H9 (cell line): ENCODE data around the gene UBE2L5. TPM values are rescaled to one million over a fixed set of nuclear protein-coding genes. Genes with fewer than 3 reads are reported as not detected.
"Not testable (repeated sequence)": the region's sequence is repeated elsewhere in the genome, so short reads cannot be mapped to it uniquely, and the experiment has no call there.

Experiments
- DNase-seq: peaks from one replicate; pipeline ENCODE4 v3.0.0-alpha.2; 2017
- H2AFZ ChIP-seq: one replicate; pipeline ENCODE4 v1.6.1; 2013; ENCODE audit warnings: mild to moderate bottlenecking, low read length, control low read depth, moderate library complexity
- H2AK5ac ChIP-seq: 2 replicates; pipeline ENCODE4 v1.6.1; 2013; ENCODE audit warnings: low read length, control low read depth, mixed read lengths; ENCODE audit not compliant: insufficient read length
- H2BK120ac ChIP-seq: one replicate; pipeline ENCODE4 v1.6.1; 2013; ENCODE audit warnings: low read depth, mild to moderate bottlenecking, low read length, control low read depth, inconsistent platforms; ENCODE audit not compliant: poor library complexity, severe bottlenecking
- H2BK12ac ChIP-seq: 2 replicates; pipeline ENCODE4 v1.6.1; 2013; ENCODE audit warnings: low read length, control low read depth, mixed read lengths, low read depth; ENCODE audit not compliant: insufficient read length
- H2BK15ac ChIP-seq: 2 replicates; pipeline ENCODE4 v1.6.1; 2013; ENCODE audit warnings: low read depth, low read length, control low read depth
- H2BK20ac ChIP-seq: one replicate; pipeline ENCODE4 v1.6.1; 2013; ENCODE audit warnings: low read depth, mild to moderate bottlenecking, low read length, control low read depth, inconsistent platforms; ENCODE audit not compliant: poor library complexity, severe bottlenecking
- H2BK5ac ChIP-seq: 2 replicates; pipeline ENCODE4 v1.6.1; 2013; ENCODE audit warnings: low read length, control low read depth, mixed read lengths; ENCODE audit not compliant: insufficient read length
- H3K14ac ChIP-seq: 2 replicates; pipeline ENCODE4 v1.6.1; 2013; ENCODE audit warnings: low read length, control low read depth; ENCODE audit not compliant: insufficient read depth
- H3K18ac ChIP-seq: 2 replicates; pipeline ENCODE4 v1.6.1; 2013; ENCODE audit warnings: low read depth, mild to moderate bottlenecking, mixed read lengths, low read length, control low read depth; ENCODE audit not compliant: insufficient read length
- H3K23ac ChIP-seq: 2 replicates; pipeline ENCODE4 v1.6.1; 2013; ENCODE audit warnings: low read length, control low read depth, mixed read lengths, low read depth; ENCODE audit not compliant: insufficient read length
- H3K23me2 ChIP-seq: 2 replicates; pipeline ENCODE4 v1.6.1; 2013; ENCODE audit warnings: low read depth, mild to moderate bottlenecking, mixed read lengths, low read length, control low read depth; ENCODE audit not compliant: insufficient read length, poor library complexity, severe bottlenecking
- H3K27ac ChIP-seq: 2 replicates; pipeline ENCODE4 v1.5.1; 2013; ENCODE audit warnings: low read length, control low read depth, mixed read lengths, low read depth; ENCODE audit not compliant: insufficient read length
- H3K27me3 ChIP-seq: 2 replicates; pipeline ENCODE4 v1.6.1; 2013; ENCODE audit warnings: low read length, control low read depth, inconsistent platforms; ENCODE audit not compliant: insufficient read depth
- H3K4ac ChIP-seq: 2 replicates; pipeline ENCODE4 v1.6.1; 2013; ENCODE audit warnings: low read depth, mild to moderate bottlenecking, control low read depth, inconsistent platforms, low read length, moderate library complexity
- H3K4me1 ChIP-seq: 2 replicates; pipeline ENCODE4 v1.6.1; 2013; ENCODE audit warnings: low read length, control low read depth, inconsistent platforms; ENCODE audit not compliant: insufficient read depth
- H3K4me2 ChIP-seq: 2 replicates; pipeline ENCODE4 v1.6.1; 2013; ENCODE audit warnings: low read length, control low read depth, mixed read lengths; ENCODE audit not compliant: insufficient read length, insufficient read depth
- H3K56ac ChIP-seq: 2 replicates; pipeline ENCODE4 v1.6.1; 2013; ENCODE audit warnings: low read depth, mild to moderate bottlenecking, mixed read lengths, low read length, control low read depth; ENCODE audit not compliant: insufficient read length
- H3K79me1 ChIP-seq: 2 replicates; pipeline ENCODE4 v1.6.1; 2013; ENCODE audit warnings: low read depth, mild to moderate bottlenecking, moderate library complexity, low read length, control low read depth, inconsistent platforms; ENCODE audit not compliant: insufficient read depth, poor library complexity, severe bottlenecking
- H3K79me2 ChIP-seq: 2 replicates; pipeline ENCODE4 v1.6.1; 2013; ENCODE audit warnings: low read length, control low read depth, inconsistent platforms; ENCODE audit not compliant: insufficient read depth
- H3K9ac ChIP-seq: 2 replicates; pipeline ENCODE4 v1.6.1; 2013; ENCODE audit warnings: low read length, control low read depth, mixed read lengths; ENCODE audit not compliant: insufficient read length; ENCODE audit errors: extremely low read depth
- H3K9me3 ChIP-seq: one replicate; pipeline ENCODE4 v1.6.1; 2013; ENCODE audit warnings: low read depth, low read length, inconsistent platforms; ENCODE audit not compliant: control insufficient read depth
- H3T11ph ChIP-seq: one replicate; pipeline ENCODE4 v1.6.1; 2013; ENCODE audit warnings: mild to moderate bottlenecking, low read length, control low read depth, inconsistent platforms
- H4K20me1 ChIP-seq: one replicate; pipeline ENCODE4 v1.6.1; 2013; ENCODE audit not compliant: control insufficient read depth, insufficient read length, insufficient read depth
- H4K5ac ChIP-seq: 2 replicates; pipeline ENCODE4 v1.6.1; 2013; ENCODE audit warnings: low read depth, mild to moderate bottlenecking, mixed read lengths, low read length, control low read depth; ENCODE audit not compliant: insufficient read length
- H4K8ac ChIP-seq: replicated peaks from 2 replicates; pipeline ENCODE4 v1.6.1; 2013; ENCODE audit warnings: low read length, control low read depth, mixed read lengths, low read depth; ENCODE audit not compliant: insufficient read length
- H4K91ac ChIP-seq: 2 replicates; pipeline ENCODE4 v1.6.1; 2013; ENCODE audit warnings: low read depth, mild to moderate bottlenecking, moderate library complexity, mixed read lengths, low read length, control low read depth; ENCODE audit not compliant: insufficient read length
- H3K27ac Mint-ChIP-seq, 3 experiments: 2 replicates in 2 of 3; 3 replicates in 1 of 3; pipeline ENCODE4 v1.8.0; 2020 to 2021; ENCODE audit warnings: mixed read lengths in 3 of 3, mild to moderate bottlenecking in 1 of 3, moderate library complexity in 1 of 3
- H3K27me3 Mint-ChIP-seq: 2 replicates; pipeline ENCODE4 v1.8.0; 2021; ENCODE audit warnings: low read depth, mild to moderate bottlenecking, moderate library complexity, mixed read lengths
- H3K36me3 Mint-ChIP-seq, 3 experiments: 2 replicates in 2 of 3; 3 replicates in 1 of 3; pipeline ENCODE4 v1.8.0; 2020 to 2021; ENCODE audit warnings: low read depth in 3 of 3, mixed read lengths in 3 of 3; ENCODE audit not compliant: insufficient read depth in 1 of 3
- H3K4me1 Mint-ChIP-seq, 2 experiments: 2 replicates each; pipeline ENCODE4 v1.8.0; 2020; ENCODE audit warnings: mixed read lengths in 2 of 2
- H3K4me3 Mint-ChIP-seq, 2 experiments: 2 replicates in 1 of 2; 3 replicates in 1 of 2; pipeline ENCODE4 v1.8.0; 2020 to 2021; ENCODE audit warnings: mild to moderate bottlenecking in 2 of 2, mixed read lengths in 2 of 2, moderate library complexity in 1 of 2
- H3K9me3 Mint-ChIP-seq, 2 experiments: 2 replicates in 1 of 2; 3 replicates in 1 of 2; pipeline ENCODE4 v1.8.0; 2020; ENCODE audit warnings: mild to moderate bottlenecking in 2 of 2, mixed read lengths in 2 of 2, moderate library complexity in 1 of 2
- WGBS: extraction: QIAGEN DNeasy Blood & Tissue Kit; methylation state at CpG from one replicate; pipeline ENCODE4 v1.1.7; 2013; ENCODE audit warnings: missing lambda C conversion rate, low lambda C conversion rate, mixed read lengths; ENCODE audit not compliant: insufficient read length; ENCODE audit errors: extremely low coverage; 5-methylcytosine and 5-hydroxymethylcytosine counted together
- total RNA-seq: library from RNA; stranded (reverse); gene quantifications from 2 replicates; pipeline ENCODE4 v1.2.1, GENCODE V29; 2021
- TF ChIP-seq, protein P1 (sequence below): fragments of 200-600 bp; sonication (generic); conservative IDR thresholded peaks from 3 replicates; pipeline ENCODE4 v1.8.0; 2021; ENCODE audit warnings: antibody characterized with exemption, mild to moderate bottlenecking

The UBE2L5 gene
- total RNA-seq, 1 experiment from 2014 or later = 0.20 TPM

DNA sequence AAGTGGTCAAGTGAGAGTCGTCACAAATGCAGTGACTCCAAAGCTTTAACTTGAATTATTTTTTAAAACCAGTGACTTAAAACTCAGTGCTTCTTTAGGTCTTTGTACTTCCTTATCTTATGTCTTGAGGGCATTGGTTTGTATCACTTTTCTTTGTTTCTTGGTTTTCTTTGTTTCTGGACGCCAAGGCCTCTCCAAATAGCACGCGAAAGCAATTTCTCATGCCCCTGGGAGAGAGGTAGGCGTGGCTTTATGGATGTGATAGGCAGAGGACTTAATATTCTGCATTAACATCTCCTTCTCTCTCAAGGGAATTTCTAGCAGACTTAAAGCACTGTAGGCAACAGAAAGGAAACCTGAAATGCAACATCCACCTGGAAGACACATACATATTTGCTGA, 20.6 kb downstream of the UBE2L5 start:
- H3K9ac ChIP-seq = no peak overlapping the region
- no peak overlapping the region for H4K91ac ChIP-seq
- WGBS = no CpG with 5 or more reads among the region's 5 CpGs
- Mint-ChIP-seq H3K9me3 (no peaks in the 10 kb centered on the region; a peak in 2 of 5 replicates), H3K27ac (no peak overlapping the region), H3K36me3 (no peaks in the 10 kb centered on the region), H3K27me3 (no peaks in the 10 kb centered on the region; the same call in 1 of the 2 replicates), H3K4me1 (peaks cover 21 to 30% of the 10 kb centered on the region in 2 experiments), H3K4me3 (no peak overlapping the region)
- H2BK5ac ChIP-seq = no peak overlapping the region
- no peak overlapping the region for H3K4me2 ChIP-seq
- DNase-seq = no peak
- peaks cover 8% of the 10 kb centered on the region; the same call in 1 of the 2 replicates for H3K4me1 ChIP-seq
- no peak overlapping the region for H2AK5ac ChIP-seq
- H2AFZ ChIP-seq = no peak overlapping the region
- H4K5ac ChIP-seq = no peak overlapping the region
- no peak overlapping the region for H3K14ac ChIP-seq
- H2BK12ac ChIP-seq = no peak overlapping the region
- H3K9me3 ChIP-seq = no peaks in the 10 kb centered on the region
- no peak overlapping the region for H3T11ph ChIP-seq
- H3K27me3 ChIP-seq = no peaks in the 10 kb centered on the region
- no peaks in the 10 kb centered on the region for H3K79me2 ChIP-seq
- no peak overlapping the region for H3K23ac ChIP-seq
- H2BK120ac ChIP-seq = no peak overlapping the region
- peaks cover 2% of the 10 kb centered on the region for H4K20me1 ChIP-seq
- H2BK20ac ChIP-seq = no peak overlapping the region
- H3K23me2 ChIP-seq = peaks cover 13% of the 10 kb centered on the region
- H4K8ac ChIP-seq = no peak overlapping the region
- TF ChIP-seq, protein P1, sequence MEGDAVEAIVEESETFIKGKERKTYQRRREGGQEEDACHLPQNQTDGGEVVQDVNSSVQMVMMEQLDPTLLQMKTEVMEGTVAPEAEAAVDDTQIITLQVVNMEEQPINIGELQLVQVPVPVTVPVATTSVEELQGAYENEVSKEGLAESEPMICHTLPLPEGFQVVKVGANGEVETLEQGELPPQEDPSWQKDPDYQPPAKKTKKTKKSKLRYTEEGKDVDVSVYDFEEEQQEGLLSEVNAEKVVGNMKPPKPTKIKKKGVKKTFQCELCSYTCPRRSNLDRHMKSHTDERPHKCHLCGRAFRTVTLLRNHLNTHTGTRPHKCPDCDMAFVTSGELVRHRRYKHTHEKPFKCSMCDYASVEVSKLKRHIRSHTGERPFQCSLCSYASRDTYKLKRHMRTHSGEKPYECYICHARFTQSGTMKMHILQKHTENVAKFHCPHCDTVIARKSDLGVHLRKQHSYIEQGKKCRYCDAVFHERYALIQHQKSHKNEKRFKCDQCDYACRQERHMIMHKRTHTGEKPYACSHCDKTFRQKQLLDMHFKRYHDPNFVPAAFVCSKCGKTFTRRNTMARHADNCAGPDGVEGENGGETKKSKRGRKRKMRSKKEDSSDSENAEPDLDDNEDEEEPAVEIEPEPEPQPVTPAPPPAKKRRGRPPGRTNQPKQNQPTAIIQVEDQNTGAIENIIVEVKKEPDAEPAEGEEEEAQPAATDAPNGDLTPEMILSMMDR = no peak
- H2BK15ac ChIP-seq = no peak overlapping the region
- H3K27ac ChIP-seq = no peak overlapping the region
- H3K4ac ChIP-seq = no peak overlapping the region
- H3K18ac ChIP-seq = no peak overlapping the region
- no peaks in the 10 kb centered on the region for H3K79me1 ChIP-seq
- no peak overlapping the region for H3K56ac ChIP-seq

DNA sequence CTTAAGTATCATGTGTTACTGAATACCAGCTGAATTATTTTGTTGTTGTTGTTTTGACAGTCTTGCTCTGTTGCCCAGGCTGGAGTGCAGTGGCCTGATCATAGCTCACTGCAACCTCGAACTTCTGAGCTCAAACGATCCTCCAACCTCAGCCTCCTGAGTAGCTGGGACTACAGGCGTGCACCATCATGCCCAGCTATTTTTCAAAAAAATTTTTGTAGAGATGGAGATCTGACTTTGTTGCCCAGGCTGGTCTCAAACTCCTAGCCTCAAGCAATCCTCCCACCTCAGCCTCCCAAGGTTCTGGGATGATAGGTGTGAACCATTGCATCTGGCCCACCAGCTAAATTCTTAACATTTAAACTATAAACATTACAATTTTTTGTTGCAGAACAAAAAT, 21.2 kb downstream of the UBE2L5 start:
- H3K4me3 Mint-ChIP-seq, H3K9ac ChIP-seq, H3K56ac ChIP-seq, H3K36me3 Mint-ChIP-seq, H2BK20ac ChIP-seq, H3K23ac ChIP-seq, H2BK5ac ChIP-seq, H3K4ac ChIP-seq, H3K27ac ChIP-seq, H3K14ac ChIP-seq, H3K4me2 ChIP-seq, DNase-seq, H3K18ac ChIP-seq, H2BK120ac ChIP-seq, H2BK15ac ChIP-seq, H3K27me3 Mint-ChIP-seq, H3K27me3 ChIP-seq, H2BK12ac ChIP-seq, H4K91ac ChIP-seq, H4K20me1 ChIP-seq, H4K5ac ChIP-seq, H3K9me3 Mint-ChIP-seq, H3K79me2 ChIP-seq, H3K79me1 ChIP-seq, H3K4me1 ChIP-seq, H4K8ac ChIP-seq, H3K27ac Mint-ChIP-seq, H2AK5ac ChIP-seq, H2AFZ ChIP-seq, H3T11ph ChIP-seq, H3K9me3 ChIP-seq: not testable (repeated sequence)
- peaks cover 13% of the 10 kb centered on the region for H3K23me2 ChIP-seq
- no CpG with 5 or more reads among the region's 3 CpGs for WGBS
- H3K4me1 Mint-ChIP-seq = peaks cover 21 to 30% of the 10 kb centered on the region in 2 experiments
